NOMO-1 treated with DMSO at 0.1 percent for 48 hours (cell line): ENCODE results near the gene TSHZ3.
A peak's percentile ranks its signal among the peaks of the same experiment; 100 is the strongest.

Source experiments
- DNase-seq: peaks from one replicate; lab custom pipeline; 2025; ENCODE audit not compliant: unreplicated experiment; lab: John Stamatoyannopoulos, UW

TSHZ3 gene

GRCh38 chr19:31266731-31267130 is 82.5 kb downstream of the TSHZ3 start:
- DNase-seq, result no peak

DNA sequence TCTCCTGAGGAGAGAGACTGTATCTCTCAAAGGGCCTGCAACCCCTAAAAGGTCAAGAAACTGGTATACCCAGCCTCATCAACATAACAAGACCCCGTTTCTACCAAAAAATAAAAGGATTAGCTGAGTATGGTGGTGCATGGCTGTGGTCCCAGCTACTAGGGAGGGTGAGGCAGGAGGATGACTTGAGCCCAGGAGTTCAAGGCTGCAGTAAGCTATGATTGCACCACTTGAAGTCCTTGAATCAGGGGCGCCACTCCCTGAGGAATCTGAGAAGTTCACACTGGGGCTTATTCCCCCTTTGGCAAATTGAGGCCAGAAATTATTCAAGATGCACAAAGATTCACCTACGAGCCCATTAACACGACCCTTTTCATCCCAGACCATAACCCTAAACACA is 83.0 kb downstream of the TSHZ3 start:
- DNase-seq, result no peak

GRCh38 chr19:31264041-31264778 is 85.0 kb downstream of the TSHZ3 start:
- no peak for DNase-seq

DNA sequence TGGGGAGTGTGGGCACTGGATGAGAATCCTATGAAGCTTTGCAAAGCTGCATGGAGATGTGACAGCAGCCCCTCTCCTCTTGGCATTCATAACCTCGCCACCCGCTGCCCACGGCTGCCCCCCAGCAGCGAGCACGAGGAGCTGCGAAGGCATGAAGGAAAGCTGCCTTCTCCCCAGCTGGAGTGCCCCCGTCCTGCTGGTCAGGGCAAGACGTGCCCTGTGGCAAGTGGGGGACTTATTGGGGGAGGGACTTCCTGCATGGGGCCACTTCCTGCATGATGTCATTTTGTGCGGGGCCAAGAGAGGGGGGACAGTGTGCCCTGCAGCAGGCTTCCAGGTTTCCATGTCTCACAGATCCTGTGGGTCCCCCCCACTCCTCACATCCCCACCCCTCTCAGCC is 85.9 kb downstream of the TSHZ3 start:
- DNase-seq, result no peak

DNA sequence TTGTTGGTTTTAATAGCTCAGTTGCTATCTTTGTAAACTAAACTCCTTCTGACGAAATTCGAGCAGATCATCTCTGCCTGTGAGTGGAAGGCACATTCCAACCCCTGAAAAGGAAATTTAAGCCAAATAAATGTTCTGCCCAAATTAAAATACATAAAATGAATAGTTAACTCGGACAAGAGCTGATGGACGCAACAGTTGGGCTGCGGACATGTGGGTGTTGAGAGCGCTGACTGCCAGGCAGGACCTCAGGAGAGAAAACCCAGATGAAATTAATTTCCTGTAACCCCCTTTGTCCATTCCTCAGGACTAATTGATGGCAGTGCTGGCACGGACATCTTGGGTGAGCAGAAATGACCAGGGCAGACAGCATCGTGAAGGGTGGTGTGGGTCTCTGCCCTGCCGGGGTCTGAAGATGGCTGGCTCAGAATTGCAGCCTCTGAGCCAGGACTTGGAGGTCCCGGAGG is 86.5 kb downstream of the TSHZ3 start:
- DNase-seq, result no peak

DNA sequence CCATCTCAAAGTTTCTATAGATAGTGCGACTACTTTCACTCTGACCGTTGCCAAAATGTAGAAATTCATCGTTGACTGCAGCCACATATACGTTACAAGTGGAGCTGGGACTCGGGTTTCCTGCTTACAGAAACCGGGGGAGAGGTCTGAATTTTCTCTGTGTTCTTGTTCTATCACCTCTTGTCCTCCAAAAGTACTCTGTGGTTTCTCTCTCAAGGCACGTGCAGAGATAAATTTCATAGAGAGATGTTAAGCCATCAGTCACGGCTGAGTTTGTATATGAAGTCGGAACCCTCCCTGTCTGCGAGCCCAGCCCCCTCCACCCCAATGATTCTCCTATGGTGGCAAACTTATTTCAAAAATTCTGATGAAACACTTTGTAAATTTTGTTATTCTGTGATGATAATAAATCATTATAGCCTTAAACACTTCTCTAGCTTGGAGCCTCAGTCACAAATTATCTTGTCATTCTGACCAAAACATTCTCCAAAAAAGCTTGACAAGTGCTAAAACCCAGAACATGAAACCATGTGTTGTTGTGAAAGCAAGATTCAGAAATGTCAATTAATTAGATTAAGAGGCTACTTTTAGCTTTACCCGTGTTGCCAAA is 87.5 kb downstream of the TSHZ3 start:
- DNase-seq, result peak; percentile 63

- no peak for DNase-seq
Observed at GRCh38 chr19:31261019-31261602, 88.1 kb downstream of the TSHZ3 start.

- DNase-seq, result no peak
Observed at GRCh38 chr19:31260171-31260933, 88.9 kb downstream of the TSHZ3 start.

- no peak for DNase-seq
Observed at GRCh38 chr19:31258211-31259052, 90.8 kb downstream of the TSHZ3 start.

DNA sequence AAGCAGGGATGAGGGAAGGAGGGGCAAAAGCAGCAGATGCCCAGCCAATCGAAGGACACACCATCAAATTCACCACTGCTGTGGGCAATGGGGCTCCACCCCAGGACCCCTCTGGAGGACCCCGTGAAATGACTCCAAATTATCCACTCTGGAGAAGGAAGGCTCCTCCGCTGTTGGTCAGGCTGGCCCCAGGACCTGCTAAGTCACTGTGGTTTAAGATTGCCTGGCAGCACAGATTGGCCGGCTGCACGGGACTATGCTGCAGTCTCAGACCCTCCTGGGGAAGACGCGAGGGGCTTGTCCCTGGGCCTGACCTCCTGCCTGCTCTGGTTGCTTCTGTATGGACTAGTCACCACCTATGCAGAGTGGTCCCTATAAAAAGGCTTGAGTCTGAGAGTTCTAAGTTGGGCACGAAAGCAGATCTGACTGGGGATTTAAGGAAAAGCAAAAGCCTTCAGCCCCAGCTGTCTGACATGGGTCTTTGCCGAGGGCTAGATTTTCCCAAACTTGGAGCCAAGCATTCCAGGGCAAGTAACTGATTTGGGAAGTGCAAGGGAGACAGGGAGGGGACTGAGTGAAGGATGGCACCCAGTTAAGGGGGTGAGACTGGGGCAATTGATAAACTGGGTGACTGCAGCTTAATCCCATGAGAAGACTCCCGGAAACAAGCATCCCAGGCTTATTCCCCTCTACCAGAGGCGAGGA is 91.7 kb downstream of the TSHZ3 start:
- no peak for DNase-seq

GRCh38 chr19:31257025-31257424 is 92.2 kb downstream of the TSHZ3 start:
- no peak for DNase-seq

DNA sequence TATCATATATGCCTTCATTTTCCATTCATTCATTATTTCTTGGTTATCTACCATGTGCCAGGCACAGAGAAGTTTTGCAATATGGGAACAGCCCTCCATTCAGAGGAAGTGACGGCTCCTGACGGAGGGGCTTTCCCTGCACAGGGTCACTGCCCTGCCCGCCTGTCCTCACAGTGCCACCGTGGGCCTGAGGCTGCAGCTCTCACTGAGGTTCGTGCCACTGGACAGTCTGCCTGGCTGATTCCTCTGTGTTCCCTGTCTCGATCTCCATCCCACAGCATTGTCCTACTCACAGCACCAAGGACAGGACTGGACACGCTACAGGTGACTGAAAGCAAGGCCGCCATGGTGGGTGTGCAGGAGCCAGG is 92.7 kb downstream of the TSHZ3 start:
- DNase-seq, result no peak

GRCh38 chr19:31255831-31256592 is 93.2 kb downstream of the TSHZ3 start:
- DNase-seq, result no peak

DNA sequence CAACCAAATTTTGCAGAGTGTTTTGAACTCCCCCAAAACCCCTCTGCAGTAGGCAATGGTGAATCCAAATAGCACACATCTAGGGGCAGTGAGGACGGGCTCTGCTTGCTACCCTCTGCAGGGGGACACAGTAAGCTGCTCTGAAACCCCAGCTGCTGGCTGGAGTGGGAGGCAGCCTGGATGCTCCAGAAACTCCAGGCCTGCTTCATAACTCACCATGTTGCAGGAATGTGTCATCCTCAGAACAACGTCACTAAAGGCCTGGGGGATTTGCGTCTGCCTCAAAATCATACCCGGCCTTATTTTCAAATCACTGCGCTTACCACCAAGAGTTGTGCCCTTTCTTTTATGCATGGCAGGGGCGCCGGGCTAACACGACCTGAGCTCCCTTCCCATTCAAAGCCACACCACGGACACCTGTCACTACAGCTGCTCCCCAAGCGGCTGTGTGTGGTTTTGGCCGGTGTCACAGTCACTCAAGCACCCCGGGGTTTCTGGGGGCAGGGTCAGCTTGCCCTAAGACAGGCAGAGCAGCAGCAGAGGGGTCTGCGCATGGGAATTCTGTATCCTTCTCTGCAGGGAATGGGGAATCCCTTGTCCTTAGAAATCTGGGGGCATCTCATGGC is 93.9 kb downstream of the TSHZ3 start:
- DNase-seq, result no peak

DNA sequence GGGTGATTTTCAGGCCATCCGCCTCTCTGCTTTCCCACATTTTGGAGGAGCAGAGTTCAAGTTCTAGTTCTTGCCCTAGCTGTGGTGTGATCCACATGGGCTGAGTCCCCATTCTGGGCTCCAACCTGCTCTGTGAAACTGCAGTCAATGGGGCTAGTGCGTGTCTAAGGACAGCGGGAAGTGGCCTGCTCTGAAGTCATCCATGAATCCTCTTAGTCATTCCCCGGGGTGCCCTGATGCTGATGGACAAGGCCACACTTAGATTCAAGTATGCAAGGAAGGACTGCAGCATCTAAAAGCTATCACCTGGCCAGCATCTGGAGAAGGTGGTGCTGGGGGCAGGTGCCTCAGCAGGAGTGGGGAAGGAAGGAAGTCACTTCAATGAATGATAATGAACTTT is 94.6 kb downstream of the TSHZ3 start:
- no peak for DNase-seq

- DNase-seq, result no peak
Observed at GRCh38 chr19:31254180-31254551, 95.1 kb downstream of the TSHZ3 start.

GRCh38 chr19:31253526-31254179 is 95.6 kb downstream of the TSHZ3 start:
- peak; percentile 7 for DNase-seq

GRCh38 chr19:31252441-31252840 is 96.8 kb downstream of the TSHZ3 start:
- peak; percentile 35 for DNase-seq

DNA sequence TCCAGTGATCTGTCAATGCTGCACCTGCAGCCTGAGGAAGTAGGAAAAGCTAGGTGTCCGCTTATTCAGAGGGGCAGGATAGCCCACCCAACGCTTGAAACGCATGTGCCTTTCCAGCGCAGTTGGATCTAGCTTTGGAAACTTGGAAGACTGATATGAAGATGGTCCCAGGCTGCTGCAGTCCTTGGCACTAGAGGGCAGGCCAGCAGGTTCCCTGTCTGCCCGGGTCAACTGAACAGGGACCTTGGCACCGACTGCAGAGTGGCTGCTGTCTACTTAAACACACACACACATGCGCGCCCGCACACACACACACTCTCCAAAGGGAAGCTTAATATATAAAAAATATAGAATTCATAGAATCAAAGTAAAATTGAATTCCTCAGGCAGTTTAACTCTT is 100.0 kb downstream of the TSHZ3 start:
- DNase-seq, result no peak
